ENCODE data around the gene KCNIP4.

GRCh38 chr4:21045119-21045518 lies 903.5 kb downstream of the KCNIP4 start:
- TF ChIP-seq CTCF (IDR thresholded peaks at IDR 0.05; ENCODE audit: poor library complexity) (no peak), EZH2phosphoT487 (IDR thresholded peaks at IDR 0.05; ENCODE audit: low read depth, severe bottlenecking, unreplicated experiment) (no peak), EZH2 (IDR thresholded peaks at IDR 0.05; ENCODE audit: borderline replicate concordance) (no peak)

Measured in hepatocyte (in vitro differentiated cells).